Liver (tissue), 9 donors: ENCODE measurements around the gene INTS1. TPM values are rescaled to one million over a fixed set of nuclear protein-coding genes. Genes with fewer than 3 reads are reported as not detected.

Source experiments
- DNase-seq: peaks from one replicate; pipeline ENCODE4 v3.0.0-alpha.2; 2017; ENCODE audit warnings: low spot score
- H3K27ac ChIP-seq, 2 donors: one replicate each; pipeline ENCODE4 v1.7.0; 2013; ENCODE audit warnings: inconsistent platforms in 2 of 2, low read length in 2 of 2, control low read depth in 1 of 2, low read depth in 1 of 2, mild to moderate bottlenecking in 1 of 2
- H3K27me3 ChIP-seq, 4 donors: one replicate each; pipeline versions ENCODE4 v1.6.1 to v1.7.0; 2013; ENCODE audit warnings: low read length in 3 of 4, inconsistent platforms in 1 of 4, mild to moderate bottlenecking in 1 of 4, moderate library complexity in 1 of 4; ENCODE audit not compliant: control insufficient read depth in 4 of 4, insufficient read depth in 4 of 4
- H3K36me3 ChIP-seq, 4 donors: one replicate each; pipeline versions ENCODE4 v1.6.1 to v1.7.0; 2013; ENCODE audit warnings: low read length in 3 of 4, mild to moderate bottlenecking in 3 of 4, low read depth in 1 of 4, moderate library complexity in 1 of 4; ENCODE audit not compliant: control insufficient read depth in 4 of 4, insufficient read depth in 3 of 4
- H3K4me1 ChIP-seq, 4 donors: one replicate each; pipeline versions ENCODE4 v1.6.1 to v1.7.0; 2013; ENCODE audit warnings: low read length in 3 of 4, mild to moderate bottlenecking in 3 of 4, moderate library complexity in 1 of 4; ENCODE audit not compliant: control insufficient read depth in 4 of 4, insufficient read depth in 4 of 4
- H3K4me3 ChIP-seq, 3 donors: one replicate each; pipeline versions ENCODE4 v1.6.1 to v1.7.0; 2013; ENCODE audit warnings: low read length in 3 of 3, control low read depth in 1 of 3, low read depth in 1 of 3, mild to moderate bottlenecking in 1 of 3
- H3K9ac ChIP-seq, 2 donors: one replicate each; pipeline ENCODE4 v1.7.0; 2013; ENCODE audit warnings: low read length in 2 of 2, mild to moderate bottlenecking in 2 of 2, moderate library complexity in 2 of 2, control low read depth in 1 of 2, low read depth in 1 of 2
- H3K9me3 ChIP-seq, 4 donors: one replicate each; pipeline versions ENCODE4 v1.6.1 to v1.7.0; 2013; ENCODE audit warnings: low read length in 3 of 4; ENCODE audit not compliant: control insufficient read depth in 4 of 4
- EGR1 ChIP-seq, 2 donors: IDR thresholded peaks; 2 replicates each; pipeline ENCODE4 v1.6.1; 2016 to 2018; ENCODE audit warnings: antibody characterized with exemption in 2 of 2, low read depth in 2 of 2
- FOXA1 ChIP-seq: IDR thresholded peaks from 2 replicates; pipeline ENCODE4 v1.6.1; 2016; ENCODE audit warnings: antibody characterized with exemption
- FOXA2 ChIP-seq: IDR thresholded peaks from 2 replicates; pipeline ENCODE4 v1.6.1; 2016; ENCODE audit warnings: antibody characterized with exemption
- GABPA ChIP-seq, 2 donors: IDR thresholded peaks in 1 of 2; conservative IDR thresholded peaks in 1 of 2; 2 replicates each; pipeline ENCODE4 v1.6.1; 2016; ENCODE audit warnings: antibody characterized with exemption in 2 of 2, mild to moderate bottlenecking in 1 of 2, moderate library complexity in 1 of 2
- HNF4A ChIP-seq, 2 donors: conservative IDR thresholded peaks; 2 replicates each; pipeline ENCODE4 v1.6.1; 2016; ENCODE audit warnings: antibody characterized with exemption in 2 of 2, mild to moderate bottlenecking in 2 of 2
- HNF4G ChIP-seq: IDR thresholded peaks from 2 replicates; pipeline ENCODE4 v1.6.1; 2016; ENCODE audit warnings: antibody characterized with exemption
- JUND ChIP-seq, 2 donors: IDR thresholded peaks; 2 replicates each; pipeline ENCODE4 v1.6.1; 2016; ENCODE audit warnings: antibody characterized with exemption in 2 of 2
- NR2F2 ChIP-seq: IDR thresholded peaks from 2 replicates; pipeline ENCODE4 v1.6.1; 2016; ENCODE audit warnings: antibody characterized with exemption
- RAD21 ChIP-seq, 2 donors: IDR thresholded peaks; 2 replicates each; pipeline ENCODE4 v1.6.1; 2016; ENCODE audit warnings: antibody characterized with exemption in 2 of 2, mild to moderate bottlenecking in 2 of 2
- RXRA ChIP-seq, 2 donors: IDR thresholded peaks; 2 replicates each; pipeline ENCODE4 v1.6.1; 2017 to 2018; ENCODE audit warnings: antibody characterized with exemption in 2 of 2, mild to moderate bottlenecking in 1 of 2
- SP1 ChIP-seq: IDR thresholded peaks from 2 replicates; pipeline ENCODE4 v1.6.1; 2018; ENCODE audit warnings: antibody characterized with exemption, mild to moderate bottlenecking
- TAF1 ChIP-seq: conservative IDR thresholded peaks from 2 replicates; pipeline ENCODE4 v1.6.1; 2016; ENCODE audit warnings: antibody characterized with exemption, mild to moderate bottlenecking
- YY1 ChIP-seq: IDR thresholded peaks from 2 replicates; pipeline ENCODE4 v1.6.1; 2016; ENCODE audit warnings: antibody characterized with exemption, mild to moderate bottlenecking
- WGBS: extraction: QIAGEN DNeasy Blood & Tissue Kit; methylation state at CpG from one replicate; pipeline ENCODE4 v1.1.7; 2013; 5-methylcytosine and 5-hydroxymethylcytosine counted together
- polyA plus RNA-seq, 2 donors: library from polyadenylated mRNA; stranded (reverse) in 1 of 2; unstranded in 1 of 2; fragments of 200-250 nt in 1 of 2; fragments of >200 nt in 1 of 2; fragmentation: Nextera tagmentation in 1 of 2; extraction: Ambion mirVana in 1 of 2; gene quantifications; one replicate each; pipeline versions ENCODE4 v1.2.1 to v1.2.3, GENCODE V29; 2013 to 2015
- total RNA-seq, 2 donors: library from RNA; depleted of rRNA; stranded (reverse); fragments of >200 nt; gene quantifications; one replicate each; pipeline ENCODE4 v1.2.3, GENCODE V29; 2014
- TF ChIP-seq, protein P1 (sequence below): IDR thresholded peaks from 2 replicates; pipeline ENCODE4 v1.6.1; 2016; ENCODE audit warnings: antibody characterized with exemption
- TF ChIP-seq, protein P2 (sequence below): IDR thresholded peaks from 2 replicates; pipeline ENCODE4 v1.6.1; 2016; ENCODE audit warnings: antibody characterized with exemption
- TF ChIP-seq, protein P3 (sequence below): IDR thresholded peaks from 2 replicates; pipeline ENCODE4 v1.6.1; 2016; ENCODE audit warnings: antibody characterized with exemption
- TF ChIP-seq, protein P4 (sequence below): IDR thresholded peaks from 2 replicates; pipeline ENCODE4 v1.6.1; 2016; ENCODE audit warnings: antibody characterized with exemption, mild to moderate bottlenecking
- donor health status: healthy.
- donor health status: healthy.
- donor health status: healthy.
- donor health status: healthy.
- donor health status: healthy.

INTS1 gene
- total and polyA plus RNA-seq, 4 donors: 14.6 to 37.9 (median 30.7) TPM

DNA sequence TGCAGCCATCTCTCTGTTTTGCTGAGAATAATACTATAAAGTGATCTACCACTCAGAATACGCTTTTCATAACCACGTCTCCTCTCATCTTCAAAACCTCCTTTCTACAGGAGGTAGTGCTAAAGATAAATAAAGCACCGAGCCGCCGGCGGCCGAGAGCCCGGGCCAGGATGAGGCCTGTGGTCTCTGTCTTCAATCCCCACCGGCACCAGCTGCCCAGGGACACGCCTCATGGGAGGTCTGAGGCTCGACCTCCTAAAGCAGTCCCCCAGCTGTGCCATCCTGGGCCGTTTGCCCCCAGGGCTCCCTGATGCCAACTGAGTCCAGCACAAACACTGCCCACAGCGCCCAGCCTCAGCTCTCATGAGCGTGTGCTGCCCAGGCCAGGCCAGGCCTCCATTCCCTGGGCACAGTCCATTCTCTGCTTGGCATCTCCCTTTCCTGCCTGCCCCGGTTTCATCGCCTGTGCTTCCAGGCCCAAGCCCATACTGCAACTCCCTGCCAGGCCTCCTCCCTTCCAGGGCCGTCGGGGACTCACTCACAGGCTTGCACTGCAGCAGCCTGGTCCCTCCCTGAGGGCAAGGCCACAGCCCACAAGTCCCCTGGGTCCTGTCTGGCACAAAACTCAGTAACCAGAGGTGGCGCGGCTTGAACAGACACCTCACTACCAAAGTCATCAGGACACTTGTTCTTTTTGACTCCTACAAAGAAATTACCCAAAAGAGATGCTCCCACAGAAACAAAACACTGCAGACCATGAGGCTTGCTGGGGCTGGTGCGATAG is 2.5 kb downstream of the INTS1 start:
- Histone ChIP-seq H3K27ac (no peak overlapping the region), H3K9ac (no peak overlapping the region), H3K4me1 (peaks cover 5 to 25% (median 19%) of the 10 kb centered on the region in 4 donors), H3K4me3 (no peak overlapping the region), H3K36me3 (peaks cover 6 to 46% (median 10%) of the 10 kb centered on the region in 4 donors), H3K27me3 (no peaks in the 10 kb centered on the region), H3K9me3 (no peaks in the 10 kb centered on the region)
- DNase-seq: no peak
- WGBS: 94% methylated on average over 21 of the region's 21 CpGs
- TF ChIP-seq FOXA2: no peak
- no peak for TF ChIP-seq JUND (IDR thresholded peaks at IDR 0.05)
- TF ChIP-seq FOXA1: no peak
- no peak for TF ChIP-seq HNF4G
- TF ChIP-seq, protein P1, sequence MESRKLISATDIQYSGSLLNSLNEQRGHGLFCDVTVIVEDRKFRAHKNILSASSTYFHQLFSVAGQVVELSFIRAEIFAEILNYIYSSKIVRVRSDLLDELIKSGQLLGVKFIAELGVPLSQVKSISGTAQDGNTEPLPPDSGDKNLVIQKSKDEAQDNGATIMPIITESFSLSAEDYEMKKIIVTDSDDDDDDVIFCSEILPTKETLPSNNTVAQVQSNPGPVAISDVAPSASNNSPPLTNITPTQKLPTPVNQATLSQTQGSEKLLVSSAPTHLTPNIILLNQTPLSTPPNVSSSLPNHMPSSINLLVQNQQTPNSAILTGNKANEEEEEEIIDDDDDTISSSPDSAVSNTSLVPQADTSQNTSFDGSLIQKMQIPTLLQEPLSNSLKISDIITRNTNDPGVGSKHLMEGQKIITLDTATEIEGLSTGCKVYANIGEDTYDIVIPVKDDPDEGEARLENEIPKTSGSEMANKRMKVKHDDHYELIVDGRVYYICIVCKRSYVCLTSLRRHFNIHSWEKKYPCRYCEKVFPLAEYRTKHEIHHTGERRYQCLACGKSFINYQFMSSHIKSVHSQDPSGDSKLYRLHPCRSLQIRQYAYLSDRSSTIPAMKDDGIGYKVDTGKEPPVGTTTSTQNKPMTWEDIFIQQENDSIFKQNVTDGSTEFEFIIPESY: no peak
- TF ChIP-seq, protein P2, sequence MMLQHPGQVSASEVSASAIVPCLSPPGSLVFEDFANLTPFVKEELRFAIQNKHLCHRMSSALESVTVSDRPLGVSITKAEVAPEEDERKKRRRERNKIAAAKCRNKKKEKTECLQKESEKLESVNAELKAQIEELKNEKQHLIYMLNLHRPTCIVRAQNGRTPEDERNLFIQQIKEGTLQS: no peak
- TF ChIP-seq GABPA (IDR thresholded peaks at IDR 0.05 in 1 of 2, conservative IDR thresholded peaks at IDR 0.05 in 1 of 2): no peak
- no peak for TF ChIP-seq RAD21 (IDR thresholded peaks at IDR 0.05)
- TF ChIP-seq SP1: no peak
- no peak for TF ChIP-seq TAF1
- TF ChIP-seq, protein P3, sequence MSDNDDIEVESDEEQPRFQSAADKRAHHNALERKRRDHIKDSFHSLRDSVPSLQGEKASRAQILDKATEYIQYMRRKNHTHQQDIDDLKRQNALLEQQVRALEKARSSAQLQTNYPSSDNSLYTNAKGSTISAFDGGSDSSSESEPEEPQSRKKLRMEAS: no peak

DNA sequence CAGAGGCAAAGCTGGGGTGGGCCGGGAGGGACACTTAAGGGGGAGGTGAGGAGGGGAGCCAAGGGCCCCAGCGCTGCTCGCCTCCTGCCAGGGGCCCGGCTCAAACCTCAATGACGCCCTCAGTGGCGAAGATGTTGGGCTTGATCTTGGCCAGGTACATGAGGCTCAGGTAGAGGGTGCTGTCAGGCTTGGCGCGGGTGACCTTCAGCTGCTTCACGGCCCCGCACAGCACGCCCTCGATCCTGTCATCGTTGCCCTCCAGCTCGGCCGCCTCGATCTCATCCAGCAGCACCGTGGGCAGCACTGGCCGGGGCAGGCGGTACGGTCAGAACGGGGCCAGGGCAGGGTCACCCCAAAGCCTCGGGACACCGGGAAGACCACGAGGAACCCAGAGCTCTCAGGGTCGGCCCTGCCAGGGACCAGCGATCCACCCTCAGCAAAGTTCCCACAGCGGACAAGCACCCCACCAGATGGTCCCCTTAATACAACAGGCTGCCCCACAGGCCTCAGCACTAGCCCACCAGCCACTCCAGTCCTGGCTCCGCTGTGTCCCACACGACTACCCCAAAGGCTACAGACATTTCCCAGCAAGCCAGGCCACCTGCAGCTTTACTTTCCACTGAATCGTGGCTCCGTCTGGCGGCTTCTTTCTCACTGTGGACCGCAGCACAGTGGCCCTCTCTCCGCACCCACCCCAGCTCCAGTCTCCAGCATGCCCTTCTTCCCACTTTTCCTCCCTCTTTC is 4.0 kb downstream of the INTS1 start:
- no peak for DNase-seq
- H3K27me3 ChIP-seq: no peaks in the 10 kb centered on the region
- no peak overlapping the region for H3K9ac ChIP-seq
- no peak overlapping the region for H3K27ac ChIP-seq
- H3K4me3 ChIP-seq: no peak overlapping the region
- WGBS: 97% methylated on average over 34 of the region's 34 CpGs
- H3K9me3 ChIP-seq: no peaks in the 10 kb centered on the region
- TF ChIP-seq GABPA (IDR thresholded peaks at IDR 0.05 in 1 of 2, conservative IDR thresholded peaks at IDR 0.05 in 1 of 2): no peak
- no peak for TF ChIP-seq YY1
- TF ChIP-seq FOXA2: no peak
- TF ChIP-seq FOXA1: no peak
- TF ChIP-seq HNF4A (conservative IDR thresholded peaks at IDR 0.05): no peak
- no peak for TF ChIP-seq TAF1
- TF ChIP-seq, protein P2: no peak
- no peak for TF ChIP-seq NR2F2
- no peak for TF ChIP-seq RXRA (IDR thresholded peaks at IDR 0.05)
- TF ChIP-seq JUND (IDR thresholded peaks at IDR 0.05): no peak
- TF ChIP-seq, protein P3: no peak
- TF ChIP-seq EGR1 (IDR thresholded peaks at IDR 0.05; ENCODE audit: low read depth in 2 of 2): no peak
- no peak for TF ChIP-seq HNF4G
- TF ChIP-seq, protein P4, sequence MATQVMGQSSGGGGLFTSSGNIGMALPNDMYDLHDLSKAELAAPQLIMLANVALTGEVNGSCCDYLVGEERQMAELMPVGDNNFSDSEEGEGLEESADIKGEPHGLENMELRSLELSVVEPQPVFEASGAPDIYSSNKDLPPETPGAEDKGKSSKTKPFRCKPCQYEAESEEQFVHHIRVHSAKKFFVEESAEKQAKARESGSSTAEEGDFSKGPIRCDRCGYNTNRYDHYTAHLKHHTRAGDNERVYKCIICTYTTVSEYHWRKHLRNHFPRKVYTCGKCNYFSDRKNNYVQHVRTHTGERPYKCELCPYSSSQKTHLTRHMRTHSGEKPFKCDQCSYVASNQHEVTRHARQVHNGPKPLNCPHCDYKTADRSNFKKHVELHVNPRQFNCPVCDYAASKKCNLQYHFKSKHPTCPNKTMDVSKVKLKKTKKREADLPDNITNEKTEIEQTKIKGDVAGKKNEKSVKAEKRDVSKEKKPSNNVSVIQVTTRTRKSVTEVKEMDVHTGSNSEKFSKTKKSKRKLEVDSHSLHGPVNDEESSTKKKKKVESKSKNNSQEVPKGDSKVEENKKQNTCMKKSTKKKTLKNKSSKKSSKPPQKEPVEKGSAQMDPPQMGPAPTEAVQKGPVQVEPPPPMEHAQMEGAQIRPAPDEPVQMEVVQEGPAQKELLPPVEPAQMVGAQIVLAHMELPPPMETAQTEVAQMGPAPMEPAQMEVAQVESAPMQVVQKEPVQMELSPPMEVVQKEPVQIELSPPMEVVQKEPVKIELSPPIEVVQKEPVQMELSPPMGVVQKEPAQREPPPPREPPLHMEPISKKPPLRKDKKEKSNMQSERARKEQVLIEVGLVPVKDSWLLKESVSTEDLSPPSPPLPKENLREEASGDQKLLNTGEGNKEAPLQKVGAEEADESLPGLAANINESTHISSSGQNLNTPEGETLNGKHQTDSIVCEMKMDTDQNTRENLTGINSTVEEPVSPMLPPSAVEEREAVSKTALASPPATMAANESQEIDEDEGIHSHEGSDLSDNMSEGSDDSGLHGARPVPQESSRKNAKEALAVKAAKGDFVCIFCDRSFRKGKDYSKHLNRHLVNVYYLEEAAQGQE: no peak
- no peak for TF ChIP-seq SP1
- H3K4me1 ChIP-seq: peaks cover 4 to 23% (median 18%) of the 10 kb centered on the region in 4 donors
- H3K36me3 ChIP-seq: peaks cover 11 to 58% (median 12%) of the 10 kb centered on the region in 4 donors
